K562 (cell line): Measurements from ENCODE around the gene ISYNA1. TPM values are rescaled to one million over a fixed set of nuclear protein-coding genes. Genes with fewer than 3 reads are reported as not detected.

Experiments used
- CBFA2T2 ChIP-seq: fragments of 450-650 bp; conservative IDR thresholded peaks from 2 replicates; pipeline ENCODE4 v1.6.1; 2017; ENCODE audit warnings: mild to moderate bottlenecking
- CBX1 ChIP-seq: sonication (generic); IDR thresholded peaks from 2 replicates; pipeline ENCODE4 v1.6.1; 2016; ENCODE audit warnings: antibody characterized with exemption, low read depth, mild to moderate bottlenecking
- CHD2 ChIP-seq: IDR thresholded peaks from 2 replicates; pipeline ENCODE4 v1.6.1; 2011; ENCODE audit warnings: low read depth, low read length
- GTF2F1 ChIP-seq: IDR thresholded peaks from 2 replicates; pipeline ENCODE4 v1.6.1; 2011; ENCODE audit warnings: low read depth, low read length, improper control_type of control experiment
- HIVEP1 ChIP-seq: fragments of 250-450 bp; sonication (Bioruptor Pico); IDR thresholded peaks from 2 replicates; pipeline ENCODE4 v1.4.0; 2020; ENCODE audit warnings: mild to moderate bottlenecking
- HMG20B ChIP-seq: fragments of 250-450 bp; sonication (Bioruptor Pico); IDR thresholded peaks from 2 replicates; pipeline ENCODE4 v1.5.0; 2021; ENCODE audit warnings: mild to moderate bottlenecking
- MTA3 ChIP-seq: fragments of 450-650 bp; formaldehyde crosslinking; IDR thresholded peaks from 2 replicates; pipeline ENCODE4 v1.6.1; 2017; ENCODE audit warnings: mild to moderate bottlenecking, borderline replicate concordance
- MYBL2 ChIP-seq, 2 experiments: fragments of 450-650 bp in 1 of 2; sonication (generic) in 1 of 2; formaldehyde crosslinking in 1 of 2; IDR thresholded peaks; 2 replicates each; pipeline versions ENCODE4 v1.6.1 to v1.8.1; 2017 to 2022; ENCODE audit warnings: borderline replicate concordance in 1 of 2, inconsistent platforms in 1 of 2, low read depth in 1 of 2, mild to moderate bottlenecking in 1 of 2, missing genetic modification reagents in 1 of 2, moderate library complexity in 1 of 2
- PRMT5 ChIP-seq: sonication (generic); formaldehyde crosslinking; IDR thresholded peaks from 2 replicates; pipeline ENCODE4 v1.5.0; 2020; ENCODE audit warnings: missing genetic modification reagents
- SMARCA5 ChIP-seq: fragments of 450-650 bp; IDR thresholded peaks from 2 replicates; pipeline ENCODE4 v1.6.1; 2016
- SMARCB1 ChIP-seq: IDR thresholded peaks from 2 replicates; pipeline ENCODE4 v1.6.1; 2011; ENCODE audit warnings: improper control_type of control experiment, low read depth; ENCODE audit not compliant: insufficient read length
- XRCC3 ChIP-seq: fragments of 450-650 bp; IDR thresholded peaks from 2 replicates; pipeline ENCODE4 v1.6.1; 2017; ENCODE audit warnings: mild to moderate bottlenecking, moderate library complexity
- XRCC5 ChIP-seq: fragments of 200-400 bp; formaldehyde crosslinking; IDR thresholded peaks from 2 replicates; pipeline ENCODE4 v1.6.1; 2017; ENCODE audit warnings: low read depth, mild to moderate bottlenecking, low read length
- ZBED1 ChIP-seq: IDR thresholded peaks from 2 replicates; pipeline ENCODE4 v1.6.1; 2014
- ZBTB1 ChIP-seq: sonication (generic); formaldehyde crosslinking; IDR thresholded peaks from 2 replicates; pipeline ENCODE4 v1.8.1; 2023; ENCODE audit warnings: missing genetic modification reagents, low read depth, mild to moderate bottlenecking, borderline replicate concordance
- ZBTB8A ChIP-seq: fragments of 450-650 bp; IDR thresholded peaks from 2 replicates; pipeline ENCODE4 v1.6.1; 2018; ENCODE audit warnings: mild to moderate bottlenecking, moderate library complexity; ENCODE audit not compliant: partially characterized antibody
- ZNF146 ChIP-seq: IDR thresholded peaks from one replicate; pipeline ENCODE4 v1.6.1; 2018; ENCODE audit warnings: missing compliant biosample characterization; ENCODE audit not compliant: unreplicated experiment
- ZNF583 ChIP-seq: fragments of 250-450 bp; sonication (Bioruptor Pico); IDR thresholded peaks from 2 replicates; pipeline ENCODE4 v1.4.0; 2020
- ZNF764 ChIP-seq: fragments of 250-450 bp; sonication (Bioruptor Pico); IDR thresholded peaks from 2 replicates; pipeline ENCODE4 v1.4.0; 2020; ENCODE audit warnings: low read depth, mild to moderate bottlenecking, moderate library complexity
- ZNF766 ChIP-seq: fragments of 200-800 bp; sonication (Bioruptor generic); conservative IDR thresholded peaks from 2 replicates; pipeline ENCODE4 v1.6.1; 2016; ENCODE audit warnings: missing genetic modification characterization, missing compliant biosample characterization
- polyA plus RNA-seq, 8 experiments: library from polyadenylated mRNA; depleted of rRNA in 4 of 8; stranded (reverse) in 5 of 8; unstranded in 3 of 8; fragments of >200 nt; fragmentation: Nextera tagmentation in 2 of 8; fragmentation: Illumina TruSeq in 1 of 8; extraction: Ambion mirVana in 2 of 8; extraction: Trizol in 1 of 8; gene quantifications; 2 replicates each; pipeline versions ENCODE4 v1.2.1 to v1.2.3, GENCODE V29; 2011 to 2014; ENCODE audit warnings: inconsistent platforms in 1 of 8, missing spikeins in 1 of 8
- total RNA-seq, 7 experiments: library from RNA; depleted of rRNA in 6 of 7; stranded (reverse); fragments of >200 nt in 6 of 7; fragmentation: Illumina TruSeq in 2 of 7; extraction: Trizol in 2 of 7; gene quantifications; 2 replicates each; pipeline versions ENCODE4 v1.2.1 to v1.2.3, GENCODE V29; 2011 to 2021; ENCODE audit warnings: low replicate concordance in 1 of 7
- TF ChIP-seq, protein P1 (sequence below): sonication (generic); formaldehyde crosslinking; IDR thresholded peaks from 2 replicates; pipeline ENCODE4 v1.8.0; 2022; ENCODE audit warnings: mild to moderate bottlenecking, missing genetic modification reagents
- TF ChIP-seq, protein P2 (sequence below): sonication (generic); formaldehyde crosslinking; IDR thresholded peaks from 2 replicates; pipeline ENCODE4 v1.8.0; 2022; ENCODE audit warnings: missing genetic modification reagents, mild to moderate bottlenecking, moderate library complexity, borderline replicate concordance
- TF ChIP-seq, protein P3 (sequence below): fragments of 450-650 bp; IDR thresholded peaks from 2 replicates; pipeline ENCODE4 v1.6.1; 2017; ENCODE audit warnings: mild to moderate bottlenecking, moderate library complexity
- TF ChIP-seq, protein P4 (sequence below): sonication (generic); formaldehyde crosslinking; IDR thresholded peaks from 2 replicates; pipeline ENCODE4 v1.8.1; 2022; ENCODE audit warnings: missing genetic modification reagents
- TF ChIP-seq, protein P5 (sequence below): fragments of 450-650 bp; formaldehyde crosslinking; IDR thresholded peaks from 2 replicates; pipeline ENCODE4 v1.4.0; 2020; ENCODE audit warnings: mild to moderate bottlenecking, mixed read lengths

Gene ISYNA1
- total and polyA plus RNA-seq, 9 of the 15 experiments (the other 6 are each of a cell fraction or from before 2014, with no cell fraction given), result 21.8 to 460 (median 93.2) TPM

DNA sequence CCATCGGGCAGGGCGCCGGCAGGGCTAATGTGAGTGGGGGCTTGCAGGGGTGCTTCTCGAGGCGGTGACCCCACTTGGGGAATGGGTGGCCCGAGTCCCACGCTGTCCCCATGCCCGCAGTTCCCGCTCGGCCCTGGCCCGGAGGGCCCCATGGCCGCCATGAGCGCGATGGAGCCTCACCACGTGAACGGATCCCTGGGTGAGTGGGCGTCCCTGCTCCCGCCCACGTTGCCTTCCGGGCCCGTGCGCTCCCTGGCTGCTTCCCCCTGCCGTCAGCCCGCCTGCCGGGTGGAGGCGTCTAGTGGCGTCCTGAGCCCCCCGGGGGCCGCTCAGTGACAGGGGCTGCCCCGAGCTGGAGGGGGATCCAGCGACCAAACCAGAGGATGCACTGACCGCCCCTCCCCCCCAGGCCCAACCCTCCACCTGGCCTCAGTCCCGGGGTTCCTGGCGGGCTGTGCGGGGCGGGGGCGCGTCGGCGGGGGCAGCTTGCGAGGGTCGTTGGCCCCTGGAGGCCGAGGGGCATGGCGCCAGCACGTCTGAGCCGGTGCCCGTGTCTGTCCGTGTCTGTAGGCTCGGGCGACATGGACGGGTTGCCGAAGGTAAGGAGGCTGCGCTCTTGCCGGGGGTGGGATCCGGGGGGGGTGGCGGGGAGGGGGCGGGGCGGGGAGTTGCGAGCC lies 4.8 kb downstream of the ISYNA1 start (continued):
- TF ChIP-seq HMG20B (CRISPR knock-in tag), result no peak
- TF ChIP-seq SMARCB1, result no peak
- TF ChIP-seq, protein P1, sequence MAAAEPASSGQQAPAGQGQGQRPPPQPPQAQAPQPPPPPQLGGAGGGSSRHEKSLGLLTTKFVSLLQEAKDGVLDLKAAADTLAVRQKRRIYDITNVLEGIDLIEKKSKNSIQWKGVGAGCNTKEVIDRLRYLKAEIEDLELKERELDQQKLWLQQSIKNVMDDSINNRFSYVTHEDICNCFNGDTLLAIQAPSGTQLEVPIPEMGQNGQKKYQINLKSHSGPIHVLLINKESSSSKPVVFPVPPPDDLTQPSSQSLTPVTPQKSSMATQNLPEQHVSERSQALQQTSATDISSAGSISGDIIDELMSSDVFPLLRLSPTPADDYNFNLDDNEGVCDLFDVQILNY (CRISPR knock-in tag), result no peak
- TF ChIP-seq, protein P2, sequence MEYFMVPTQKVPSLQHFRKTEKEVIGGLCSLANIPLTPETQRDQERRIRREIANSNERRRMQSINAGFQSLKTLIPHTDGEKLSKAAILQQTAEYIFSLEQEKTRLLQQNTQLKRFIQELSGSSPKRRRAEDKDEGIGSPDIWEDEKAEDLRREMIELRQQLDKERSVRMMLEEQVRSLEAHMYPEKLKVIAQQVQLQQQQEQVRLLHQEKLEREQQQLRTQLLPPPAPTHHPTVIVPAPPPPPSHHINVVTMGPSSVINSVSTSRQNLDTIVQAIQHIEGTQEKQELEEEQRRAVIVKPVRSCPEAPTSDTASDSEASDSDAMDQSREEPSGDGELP, result peak; percentile 69
- TF ChIP-seq ZNF583 (CRISPR knock-in tag), result no peak
- no peak for TF ChIP-seq XRCC5
- TF ChIP-seq, protein P3, sequence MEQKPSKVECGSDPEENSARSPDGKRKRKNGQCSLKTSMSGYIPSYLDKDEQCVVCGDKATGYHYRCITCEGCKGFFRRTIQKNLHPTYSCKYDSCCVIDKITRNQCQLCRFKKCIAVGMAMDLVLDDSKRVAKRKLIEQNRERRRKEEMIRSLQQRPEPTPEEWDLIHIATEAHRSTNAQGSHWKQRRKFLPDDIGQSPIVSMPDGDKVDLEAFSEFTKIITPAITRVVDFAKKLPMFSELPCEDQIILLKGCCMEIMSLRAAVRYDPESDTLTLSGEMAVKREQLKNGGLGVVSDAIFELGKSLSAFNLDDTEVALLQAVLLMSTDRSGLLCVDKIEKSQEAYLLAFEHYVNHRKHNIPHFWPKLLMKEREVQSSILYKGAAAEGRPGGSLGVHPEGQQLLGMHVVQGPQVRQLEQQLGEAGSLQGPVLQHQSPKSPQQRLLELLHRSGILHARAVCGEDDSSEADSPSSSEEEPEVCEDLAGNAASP, result no peak
- TF ChIP-seq PRMT5, result no peak
- TF ChIP-seq ZNF764 (CRISPR knock-in tag), result no peak
- TF ChIP-seq MYBL2 (IDR thresholded peaks at IDR 0.05; ENCODE audit: low read depth), result no peak
- TF ChIP-seq MYBL2 (CRISPR knock-in tag; IDR thresholded peaks at IDR 0.05; ENCODE audit: borderline replicate concordance), result no peak
- TF ChIP-seq ZNF766 (CRISPR knock-in tag), result no peak
- TF ChIP-seq HIVEP1 (CRISPR knock-in tag), result no peak
- peak; percentile 59; the same call in 1 of the 2 replicates for TF ChIP-seq CBX1
- TF ChIP-seq ZBED1, result no peak
- TF ChIP-seq CBFA2T2, result 0 out of 2 replicates have a peak, but pooled peaks have one; percentile 10
- TF ChIP-seq ZBTB1 (CRISPR knock-in tag), result no peak
- TF ChIP-seq CHD2, result peak; percentile 45; the same call in 1 of the 2 replicates
- TF ChIP-seq XRCC3, result no peak
- TF ChIP-seq, protein P4, sequence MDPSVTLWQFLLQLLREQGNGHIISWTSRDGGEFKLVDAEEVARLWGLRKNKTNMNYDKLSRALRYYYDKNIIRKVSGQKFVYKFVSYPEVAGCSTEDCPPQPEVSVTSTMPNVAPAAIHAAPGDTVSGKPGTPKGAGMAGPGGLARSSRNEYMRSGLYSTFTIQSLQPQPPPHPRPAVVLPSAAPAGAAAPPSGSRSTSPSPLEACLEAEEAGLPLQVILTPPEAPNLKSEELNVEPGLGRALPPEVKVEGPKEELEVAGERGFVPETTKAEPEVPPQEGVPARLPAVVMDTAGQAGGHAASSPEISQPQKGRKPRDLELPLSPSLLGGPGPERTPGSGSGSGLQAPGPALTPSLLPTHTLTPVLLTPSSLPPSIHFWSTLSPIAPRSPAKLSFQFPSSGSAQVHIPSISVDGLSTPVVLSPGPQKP, result no peak
- TF ChIP-seq MTA3, result peak; percentile 63; the same call in 1 of the 2 replicates
- TF ChIP-seq ZNF146 (CRISPR knock-in tag), result no peak
- no peak for TF ChIP-seq ZBTB8A
- TF ChIP-seq SMARCA5, result no peak
- no peak for TF ChIP-seq GTF2F1
- TF ChIP-seq, protein P5, sequence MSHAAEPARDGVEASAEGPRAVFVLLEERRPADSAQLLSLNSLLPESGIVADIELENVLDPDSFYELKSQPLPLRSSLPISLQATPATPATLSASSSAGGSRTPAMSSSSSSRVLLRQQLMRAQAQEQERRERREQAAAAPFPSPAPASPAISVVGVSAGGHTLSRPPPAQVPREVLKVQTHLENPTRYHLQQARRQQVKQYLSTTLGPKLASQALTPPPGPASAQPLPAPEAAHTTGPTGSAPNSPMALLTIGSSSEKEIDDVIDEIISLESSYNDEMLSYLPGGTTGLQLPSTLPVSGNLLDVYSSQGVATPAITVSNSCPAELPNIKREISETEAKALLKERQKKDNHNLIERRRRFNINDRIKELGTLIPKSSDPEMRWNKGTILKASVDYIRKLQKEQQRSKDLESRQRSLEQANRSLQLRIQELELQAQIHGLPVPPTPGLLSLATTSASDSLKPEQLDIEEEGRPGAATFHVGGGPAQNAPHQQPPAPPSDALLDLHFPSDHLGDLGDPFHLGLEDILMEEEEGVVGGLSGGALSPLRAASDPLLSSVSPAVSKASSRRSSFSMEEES (CRISPR knock-in tag), result no peak
